Mesothelial cell of epicardium (in vitro differentiated cells): ENCODE data around the gene DNAJC6. TPM values are rescaled to one million over a fixed set of nuclear protein-coding genes. Genes with fewer than 3 reads are reported as not detected.

Experiments used
- DNase-seq, 2 experiments: peaks; one replicate each; pipeline ENCODE4 v3.0.0; 2021; ENCODE audit warnings: low spot score in 2 of 2; ENCODE audit not compliant: unreplicated experiment in 2 of 2
- H3K27ac Mint-ChIP-seq: 2 replicates; pipeline ENCODE4 v1.8.0; 2021; ENCODE audit warnings: mixed read lengths
- H3K27me3 Mint-ChIP-seq: 2 replicates; pipeline ENCODE4 v1.8.0; 2021; ENCODE audit warnings: low read depth, mixed read lengths
- H3K36me3 Mint-ChIP-seq: 2 replicates; pipeline ENCODE4 v1.8.0; 2021; ENCODE audit warnings: mixed read lengths
- H3K4me1 Mint-ChIP-seq: 2 replicates; pipeline ENCODE4 v1.8.0; 2021; ENCODE audit warnings: mixed read lengths
- H3K4me3 Mint-ChIP-seq: 2 replicates; pipeline ENCODE4 v1.8.0; 2021; ENCODE audit warnings: mild to moderate bottlenecking, moderate library complexity, mixed read lengths
- H3K9me3 Mint-ChIP-seq: 2 replicates; pipeline ENCODE4 v1.8.0; 2021; ENCODE audit warnings: mixed read lengths
- total RNA-seq: library from RNA; stranded (reverse); gene quantifications from 3 replicates; pipeline ENCODE4 v1.2.1, GENCODE V29; 2021
- TF ChIP-seq, protein P1 (sequence below): fragments of 200-600 bp; sonication (generic); IDR thresholded peaks from one replicate; pipeline ENCODE4 v1.5.0; 2021; ENCODE audit warnings: antibody characterized with exemption; ENCODE audit not compliant: unreplicated experiment

DNAJC6 gene
- total RNA-seq, 1 donor from 2014 or later, result 19.4 TPM

DNA sequence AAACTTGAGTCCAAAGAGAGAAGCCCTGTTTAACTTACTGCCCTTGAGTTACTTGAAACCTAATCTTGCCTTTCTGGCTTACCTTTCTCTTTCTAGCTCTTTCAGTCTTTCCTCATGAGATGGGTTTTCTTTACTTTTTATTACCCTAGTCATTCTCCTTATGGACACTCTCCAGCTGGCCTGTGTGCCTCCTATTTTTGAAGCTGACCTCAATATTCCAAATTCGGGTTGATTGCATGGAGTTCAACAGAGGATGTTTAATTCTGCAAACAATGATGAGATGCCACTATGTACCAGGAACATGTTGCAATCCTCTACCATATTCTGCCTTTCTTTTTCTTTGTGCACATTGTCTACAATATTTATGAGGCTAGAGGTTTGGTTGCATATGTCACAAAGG is 20.7 kb downstream of the DNAJC6 start:
- Mint-ChIP-seq H3K4me3 (no peak overlapping the region), H3K36me3 (peaks cover 2% of the 10 kb centered on the region), H3K27ac (no peak overlapping the region), H3K9me3 (no peaks in the 10 kb centered on the region), H3K4me1 (no peaks in the 10 kb centered on the region), H3K27me3 (no peaks in the 10 kb centered on the region)
- DNase-seq, result no peak
- TF ChIP-seq, protein P1, sequence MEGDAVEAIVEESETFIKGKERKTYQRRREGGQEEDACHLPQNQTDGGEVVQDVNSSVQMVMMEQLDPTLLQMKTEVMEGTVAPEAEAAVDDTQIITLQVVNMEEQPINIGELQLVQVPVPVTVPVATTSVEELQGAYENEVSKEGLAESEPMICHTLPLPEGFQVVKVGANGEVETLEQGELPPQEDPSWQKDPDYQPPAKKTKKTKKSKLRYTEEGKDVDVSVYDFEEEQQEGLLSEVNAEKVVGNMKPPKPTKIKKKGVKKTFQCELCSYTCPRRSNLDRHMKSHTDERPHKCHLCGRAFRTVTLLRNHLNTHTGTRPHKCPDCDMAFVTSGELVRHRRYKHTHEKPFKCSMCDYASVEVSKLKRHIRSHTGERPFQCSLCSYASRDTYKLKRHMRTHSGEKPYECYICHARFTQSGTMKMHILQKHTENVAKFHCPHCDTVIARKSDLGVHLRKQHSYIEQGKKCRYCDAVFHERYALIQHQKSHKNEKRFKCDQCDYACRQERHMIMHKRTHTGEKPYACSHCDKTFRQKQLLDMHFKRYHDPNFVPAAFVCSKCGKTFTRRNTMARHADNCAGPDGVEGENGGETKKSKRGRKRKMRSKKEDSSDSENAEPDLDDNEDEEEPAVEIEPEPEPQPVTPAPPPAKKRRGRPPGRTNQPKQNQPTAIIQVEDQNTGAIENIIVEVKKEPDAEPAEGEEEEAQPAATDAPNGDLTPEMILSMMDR, result no peak

DNA sequence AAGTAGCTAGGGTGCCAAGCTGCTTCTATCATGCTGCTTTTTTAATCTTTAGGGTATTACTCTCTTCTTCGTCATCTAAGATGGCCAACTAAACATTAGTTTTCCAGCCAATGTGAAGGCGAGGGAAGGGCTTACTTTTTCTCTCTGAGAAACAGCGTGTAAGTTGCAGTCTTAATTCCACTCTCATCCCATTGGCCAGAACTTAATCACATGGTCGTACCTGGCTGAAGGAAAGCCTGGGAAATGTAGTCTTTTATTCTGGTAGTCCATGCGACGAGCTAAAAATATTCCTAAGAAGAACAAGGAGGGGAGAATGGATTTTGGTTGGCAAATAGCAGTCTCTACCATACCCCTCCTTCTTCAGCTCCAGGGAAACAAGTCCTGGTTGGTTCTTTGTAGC is 21.5 kb downstream of the DNAJC6 start:
- Mint-ChIP-seq H3K27ac (no peak overlapping the region), H3K4me3 (no peak overlapping the region), H3K27me3 (no peaks in the 10 kb centered on the region), H3K9me3 (peaks cover 6% of the 10 kb centered on the region), H3K36me3 (peaks cover 7% of the 10 kb centered on the region), H3K4me1 (no peaks in the 10 kb centered on the region)
- DNase-seq, result no peak
- TF ChIP-seq, protein P1, result no peak

DNA sequence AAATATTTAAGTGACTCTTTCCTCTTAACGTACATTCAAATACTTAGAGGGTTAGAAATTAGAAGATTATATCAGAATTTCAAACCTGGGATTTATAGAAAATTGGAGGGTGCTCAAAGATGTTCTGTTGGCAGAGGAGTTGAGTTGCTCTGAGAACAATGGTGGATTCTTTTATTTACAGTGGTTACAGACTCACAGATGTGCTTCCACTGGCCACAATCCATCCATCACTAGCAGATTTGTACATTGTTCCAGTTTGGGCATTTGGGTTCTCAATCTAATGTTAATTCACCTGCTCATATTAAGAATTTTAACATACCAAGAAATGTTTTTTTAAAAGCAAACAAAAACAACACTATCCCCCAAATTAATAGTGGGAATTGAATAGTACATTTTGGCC is 23.5 kb downstream of the DNAJC6 start:
- TF ChIP-seq, protein P1, result no peak
- Mint-ChIP-seq H3K36me3 (peaks cover 15% of the 10 kb centered on the region), H3K4me3 (no peak overlapping the region), H3K27ac (no peak overlapping the region), H3K4me1 (no peaks in the 10 kb centered on the region), H3K9me3 (peaks cover 11% of the 10 kb centered on the region), H3K27me3 (no peaks in the 10 kb centered on the region)
- no peak for DNase-seq

DNA sequence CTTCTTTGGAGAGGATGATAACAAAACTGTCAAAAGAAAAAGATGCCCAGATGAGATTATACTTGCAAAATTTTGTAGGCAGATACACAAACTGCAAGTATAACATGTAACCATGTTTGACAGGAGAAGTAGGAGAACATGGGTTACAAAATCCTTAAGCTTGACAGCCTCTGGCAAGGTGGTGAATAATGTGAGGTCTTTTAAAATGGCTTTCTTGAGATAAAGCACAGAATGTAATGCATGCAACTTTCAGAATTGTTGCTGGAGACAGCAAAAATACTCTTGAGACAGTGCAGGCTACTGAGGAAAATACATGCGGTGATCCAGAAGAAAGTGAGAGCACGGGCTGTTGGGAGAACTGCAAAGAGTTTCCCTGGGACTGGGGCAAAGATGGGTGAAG is 24.7 kb downstream of the DNAJC6 start:
- no peak for DNase-seq
- Mint-ChIP-seq H3K27ac (no peak overlapping the region), H3K27me3 (no peaks in the 10 kb centered on the region), H3K9me3 (peaks cover 11% of the 10 kb centered on the region), H3K4me1 (no peaks in the 10 kb centered on the region), H3K36me3 (peaks cover 15% of the 10 kb centered on the region), H3K4me3 (no peak overlapping the region)
- TF ChIP-seq, protein P1, result no peak

DNA sequence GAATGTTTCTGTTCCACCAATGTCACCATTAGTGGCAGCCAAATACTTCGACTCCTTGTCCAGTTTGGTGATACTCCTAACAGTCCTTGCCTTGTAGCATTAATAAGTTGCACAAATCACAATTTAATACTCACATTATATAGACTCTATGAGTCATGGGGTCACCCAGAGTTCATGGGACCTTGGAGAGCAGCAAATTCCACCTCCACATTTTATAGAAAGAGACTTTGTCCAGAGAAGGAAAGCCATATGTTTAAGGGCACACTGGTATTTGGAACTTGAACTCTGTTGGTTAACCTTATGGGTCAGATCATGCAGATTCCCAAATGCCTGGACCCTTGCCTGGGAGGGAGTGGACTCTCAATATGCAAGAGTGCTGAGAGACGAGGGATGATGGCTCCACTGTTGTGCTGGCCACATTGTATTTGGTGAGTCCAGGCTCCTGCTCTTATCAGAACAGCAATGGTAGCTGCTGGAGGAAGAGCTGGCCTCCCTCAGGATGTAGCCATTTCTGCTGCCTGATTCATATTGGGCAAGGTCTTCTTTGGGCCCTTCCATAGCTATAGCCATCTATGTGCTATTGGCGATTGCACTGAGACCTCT is 30.6 kb downstream of the DNAJC6 start:
- Mint-ChIP-seq H3K9me3 (peaks cover 11% of the 10 kb centered on the region), H3K4me3 (no peak overlapping the region), H3K27me3 (no peaks in the 10 kb centered on the region), H3K27ac (no peak overlapping the region), H3K4me1 (peaks cover 10% of the 10 kb centered on the region), H3K36me3 (peaks cover 13% of the 10 kb centered on the region)
- TF ChIP-seq, protein P1, result no peak
- no peak for DNase-seq

DNA sequence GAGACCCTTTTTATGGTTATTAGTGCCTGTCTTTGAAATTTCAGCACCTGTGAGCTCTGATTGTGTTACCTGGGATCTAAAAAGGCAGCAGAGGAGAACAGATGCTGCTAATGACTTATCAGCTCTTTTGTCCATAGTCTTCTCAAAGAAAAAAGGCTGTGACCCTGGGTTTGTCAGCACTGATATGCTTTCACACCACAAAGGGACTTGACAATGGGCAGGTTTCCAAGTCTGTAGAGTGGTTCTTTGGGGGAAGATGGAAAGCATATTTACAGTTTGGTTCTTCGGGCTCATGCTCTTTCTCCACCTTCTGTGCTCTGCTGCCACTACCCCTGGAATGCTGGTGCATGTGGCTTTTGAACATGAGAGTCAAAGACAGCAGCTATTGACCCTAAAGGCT is 32.0 kb downstream of the DNAJC6 start:
- no peak overlapping the region for H3K4me3 Mint-ChIP-seq
- DNase-seq, result no peak
- H3K27me3 Mint-ChIP-seq, result no peaks in the 10 kb centered on the region
- peaks cover 10% of the 10 kb centered on the region for H3K4me1 Mint-ChIP-seq
- TF ChIP-seq, protein P1, result no peak
- H3K9me3 Mint-ChIP-seq, result peaks cover 5% of the 10 kb centered on the region
- no peak overlapping the region for H3K27ac Mint-ChIP-seq
- H3K36me3 Mint-ChIP-seq, result peaks cover 6% of the 10 kb centered on the region
